ENCODE data around the gene UBR2. TPM values are rescaled to one million over a fixed set of nuclear protein-coding genes. Genes with fewer than 3 reads are reported as not detected.
"Not testable (repeated sequence)": the region's sequence is repeated elsewhere in the genome, so short reads cannot be mapped to it uniquely, and the experiment has no call there.

The UBR2 gene
- polyA plus RNA-seq, 1 donor from 2014 or later, result 11.6 TPM

DNA sequence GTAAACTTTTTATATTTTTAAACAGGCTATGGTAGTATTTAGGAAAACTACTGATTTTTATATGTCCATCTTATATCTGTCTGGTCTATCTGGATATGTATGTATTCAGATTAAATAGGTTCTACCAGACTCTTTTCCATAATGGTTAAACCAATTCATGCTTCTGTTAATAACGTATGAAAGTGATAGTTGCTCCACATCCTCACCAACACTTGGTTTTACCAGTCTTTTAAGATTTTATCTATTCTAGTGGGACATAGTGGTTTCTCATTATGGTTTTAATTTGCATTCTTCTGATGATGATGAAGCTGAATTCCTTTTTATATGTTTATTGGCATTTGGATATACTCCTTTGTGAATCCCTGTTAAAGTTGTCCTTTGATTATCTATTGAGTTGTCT is 56.1 kb downstream of the UBR2 start:
- Mint-ChIP-seq H3K36me3 (no peaks in the 10 kb centered on the region), H3K4me1 (no peaks in the 10 kb centered on the region), H3K27ac (no peak overlapping the region), H3K9me3 (no peaks in the 10 kb centered on the region), H3K4me3 (no peak overlapping the region), H3K27me3 (no peaks in the 10 kb centered on the region)

DNA sequence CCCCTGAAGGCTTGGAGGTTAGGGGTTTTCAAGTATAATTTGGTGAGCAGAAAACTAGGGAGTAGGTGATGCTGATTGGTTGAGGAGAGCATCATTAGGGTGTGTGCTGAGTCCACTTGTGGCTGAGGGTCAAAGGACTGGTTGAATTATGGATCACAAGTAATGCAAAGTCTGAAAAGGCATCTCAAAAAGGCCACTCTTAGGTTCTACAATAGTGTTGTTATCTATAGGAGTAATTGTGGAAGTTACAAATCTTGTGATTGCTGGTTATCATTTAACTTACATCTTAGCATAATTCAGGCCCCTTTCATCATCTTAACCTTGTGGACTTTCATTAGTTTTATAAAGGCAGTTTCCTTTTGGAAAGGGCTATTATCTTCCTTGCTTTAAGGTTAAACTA is 60.8 kb downstream of the UBR2 start:
- Mint-ChIP-seq H3K4me1 (peaks cover 0 to 5% (median 0%) of the 10 kb centered on the region in 3 donors), H3K36me3 (no peaks in the 10 kb centered on the region), H3K27me3 (no peaks in the 10 kb centered on the region), H3K27ac (no peak overlapping the region), H3K4me3 (no peak overlapping the region), H3K9me3 (no peaks in the 10 kb centered on the region)

DNA sequence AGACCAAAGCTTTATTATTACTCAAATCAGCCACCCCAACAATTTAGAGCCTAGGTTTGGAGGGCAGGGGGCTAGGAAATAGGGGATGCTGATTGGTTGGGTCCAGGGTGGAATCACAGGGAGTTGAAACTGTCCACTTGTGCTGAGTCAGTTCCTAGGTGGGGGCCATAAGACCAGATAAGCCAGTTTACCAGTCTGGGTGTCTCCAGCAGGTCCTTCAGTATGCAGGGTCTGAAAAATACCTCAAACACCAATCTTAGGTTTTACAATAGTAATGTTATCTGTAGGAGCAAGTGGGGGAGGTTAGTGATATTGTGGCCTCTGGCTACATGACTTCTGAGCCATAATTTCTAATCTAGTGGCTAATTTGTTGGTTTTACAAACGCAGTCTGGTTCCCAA is 63.2 kb downstream of the UBR2 start:
- Mint-ChIP-seq H3K27me3 (no peaks in the 10 kb centered on the region), H3K27ac (peak overlapping the region in 1 of 3 donors; percentile 46), H3K36me3 (no peaks in the 10 kb centered on the region), H3K4me1 (peaks cover 0 to 5% (median 2%) of the 10 kb centered on the region in 3 donors), H3K4me3 (no peak overlapping the region), H3K9me3 (no peaks in the 10 kb centered on the region)

DNA sequence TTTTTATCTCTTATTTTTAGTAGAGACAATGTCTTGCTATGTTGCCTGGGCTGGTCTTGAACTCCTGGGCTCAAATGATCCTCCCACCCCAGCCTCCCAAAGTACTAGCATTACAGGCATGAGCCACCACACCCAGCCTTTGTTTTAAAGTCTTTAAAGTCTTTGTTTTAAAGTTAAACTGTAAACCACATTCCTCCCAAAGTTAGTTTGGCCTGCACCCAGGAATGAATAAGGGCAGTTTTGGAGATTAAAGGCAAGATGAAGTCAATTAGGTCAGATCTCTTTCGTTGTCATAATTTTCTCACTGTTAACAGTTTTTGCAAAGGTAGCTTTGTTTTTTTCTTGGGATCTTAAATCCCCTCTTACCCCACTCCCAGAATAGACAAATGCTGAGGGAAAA is 63.8 kb downstream of the UBR2 start:
- Mint-ChIP-seq H3K27me3 (no peaks in the 10 kb centered on the region), H3K27ac (peak overlapping the region in 1 of 3 donors; percentile 46), H3K4me1 (peaks cover 0 to 5% (median 2%) of the 10 kb centered on the region in 3 donors), H3K9me3 (no peaks in the 10 kb centered on the region), H3K4me3 (no peak overlapping the region), H3K36me3 (no peaks in the 10 kb centered on the region)

DNA sequence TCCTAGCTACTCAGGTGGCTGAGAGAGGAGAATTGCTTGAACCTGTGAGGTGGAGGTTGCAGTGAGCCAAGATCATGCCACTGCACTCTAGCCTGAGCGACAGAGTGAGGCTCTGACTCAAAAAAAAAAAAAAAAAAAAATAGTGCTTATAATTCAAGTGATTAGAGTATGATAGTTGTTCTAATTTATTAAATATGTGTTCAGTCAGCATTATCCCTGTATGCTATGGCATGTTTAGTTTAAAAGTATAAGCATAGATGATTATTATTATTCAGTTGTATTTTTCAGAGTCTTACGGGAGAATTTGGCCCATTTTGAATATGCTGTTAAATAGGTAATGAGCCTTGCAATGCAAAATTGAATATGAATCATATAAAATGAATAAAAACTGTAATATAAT is 64.8 kb downstream of the UBR2 start:
- Mint-ChIP-seq H3K27me3 (no peaks in the 10 kb centered on the region), H3K4me1 (peaks cover 0 to 5% (median 2%) of the 10 kb centered on the region in 3 donors), H3K9me3 (no peaks in the 10 kb centered on the region), H3K27ac (no peak overlapping the region), H3K4me3 (no peak overlapping the region), H3K36me3 (no peaks in the 10 kb centered on the region)

DNA sequence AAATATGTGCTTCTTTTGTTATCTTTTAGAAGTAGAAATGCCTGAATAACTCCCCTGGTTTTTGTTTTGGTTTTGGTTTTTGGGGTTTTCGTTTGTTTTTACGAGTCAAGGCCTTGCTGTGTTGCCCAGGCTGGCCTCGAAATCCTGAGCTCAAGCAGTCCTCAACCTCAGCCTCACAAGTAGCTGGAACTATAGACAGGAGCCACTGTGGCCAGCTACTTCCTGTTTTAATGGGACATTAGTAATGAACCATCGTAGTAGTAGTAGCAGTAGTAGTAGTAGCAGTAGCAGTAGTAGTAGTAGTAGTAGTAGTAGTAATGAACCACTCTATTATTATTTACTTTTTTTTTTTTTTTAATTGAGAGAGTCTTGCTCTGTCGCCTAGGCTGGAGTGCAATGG is 66.0 kb downstream of the UBR2 start:
- Mint-ChIP-seq H3K9me3 (no peaks in the 10 kb centered on the region), H3K4me1 (peaks cover 0 to 5% (median 2%) of the 10 kb centered on the region in 3 donors), H3K27ac (no peak overlapping the region), H3K27me3 (no peaks in the 10 kb centered on the region), H3K36me3 (no peaks in the 10 kb centered on the region), H3K4me3 (peak overlapping the region in 1 of 4 donors; percentile 47)

DNA sequence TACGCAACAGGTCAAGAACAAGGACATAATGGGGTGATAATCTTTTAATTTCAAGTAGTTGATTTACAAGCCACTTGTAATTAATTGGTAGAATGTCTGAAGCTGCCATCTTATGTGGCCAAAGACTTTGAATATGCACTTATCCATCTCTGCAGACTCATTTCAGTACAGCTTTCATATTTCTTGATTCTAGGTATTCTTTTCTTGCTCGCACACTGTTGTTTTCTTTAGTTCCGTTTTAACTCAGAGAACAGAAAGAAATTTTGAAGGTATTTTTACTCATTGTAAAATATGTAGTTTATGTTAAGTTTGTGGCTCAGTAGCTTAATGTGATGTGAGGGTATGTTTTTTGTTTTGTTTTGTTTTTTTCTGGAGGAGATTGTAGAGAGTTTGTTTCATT is 73.9 kb downstream of the UBR2 start:
- H3K27ac Mint-ChIP-seq, result no peak overlapping the region
- no peak overlapping the region for H3K4me3 Mint-ChIP-seq
- peaks cover 0 to 2% (median 0%) of the 10 kb centered on the region in 3 donors for H3K4me1 Mint-ChIP-seq
- no peaks in the 10 kb centered on the region for H3K9me3 Mint-ChIP-seq
- peaks cover 7% of the 10 kb centered on the region for H3K36me3 Mint-ChIP-seq
- no peaks in the 10 kb centered on the region for H3K27me3 Mint-ChIP-seq

DNA sequence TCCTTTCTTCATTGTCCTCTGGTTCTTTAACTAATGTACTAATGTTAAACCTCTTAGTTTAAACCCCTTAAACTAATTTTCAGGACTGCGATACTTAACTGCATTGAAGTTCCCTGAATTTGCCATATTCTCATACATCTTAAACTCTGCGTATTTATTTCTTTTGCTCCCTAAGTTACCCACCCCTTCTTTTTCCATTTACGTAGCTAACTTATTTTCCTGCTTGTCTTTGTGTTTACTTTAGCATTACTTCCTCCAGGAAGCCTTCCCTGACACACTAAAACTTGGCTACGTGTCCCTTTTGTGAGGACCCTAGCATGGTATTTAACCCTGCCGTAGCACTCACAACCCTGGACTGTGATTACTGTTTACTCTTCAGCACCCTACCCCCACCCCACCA is 79.0 kb downstream of the UBR2 start:
- H3K9me3 Mint-ChIP-seq, result no peaks in the 10 kb centered on the region
- peaks cover 4% of the 10 kb centered on the region for H3K36me3 Mint-ChIP-seq
- H3K27me3 Mint-ChIP-seq, result no peaks in the 10 kb centered on the region
- peak overlapping the region in 1 of 3 donors; percentile 17 for H3K27ac Mint-ChIP-seq
- H3K4me1 Mint-ChIP-seq, result peaks cover 0 to under 1% (median 0%) of the 10 kb centered on the region in 3 donors
- H3K4me3 Mint-ChIP-seq, result no peak overlapping the region

DNA sequence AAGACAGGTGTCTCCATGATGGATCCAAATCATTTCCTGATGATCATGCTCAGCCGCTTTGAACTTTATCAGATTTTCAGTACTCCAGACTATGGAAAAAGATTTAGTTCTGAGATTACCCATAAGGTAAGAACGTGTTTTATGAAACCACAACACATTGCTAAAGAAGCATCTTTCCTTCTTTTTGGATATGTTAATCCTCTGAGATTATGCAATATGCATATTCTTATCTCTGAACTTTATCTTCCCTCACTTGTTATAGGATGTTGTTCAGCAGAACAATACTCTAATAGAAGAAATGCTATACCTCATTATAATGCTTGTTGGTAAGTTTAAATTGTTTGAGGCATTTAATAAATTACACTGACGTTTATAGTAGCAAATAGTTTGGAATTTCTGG is 80.4 kb downstream of the UBR2 start:
- H3K27ac Mint-ChIP-seq, result peak overlapping the region in 1 of 3 donors; percentile 16
- H3K36me3 Mint-ChIP-seq, result peaks cover 4% of the 10 kb centered on the region
- H3K27me3 Mint-ChIP-seq, result no peaks in the 10 kb centered on the region

DNA sequence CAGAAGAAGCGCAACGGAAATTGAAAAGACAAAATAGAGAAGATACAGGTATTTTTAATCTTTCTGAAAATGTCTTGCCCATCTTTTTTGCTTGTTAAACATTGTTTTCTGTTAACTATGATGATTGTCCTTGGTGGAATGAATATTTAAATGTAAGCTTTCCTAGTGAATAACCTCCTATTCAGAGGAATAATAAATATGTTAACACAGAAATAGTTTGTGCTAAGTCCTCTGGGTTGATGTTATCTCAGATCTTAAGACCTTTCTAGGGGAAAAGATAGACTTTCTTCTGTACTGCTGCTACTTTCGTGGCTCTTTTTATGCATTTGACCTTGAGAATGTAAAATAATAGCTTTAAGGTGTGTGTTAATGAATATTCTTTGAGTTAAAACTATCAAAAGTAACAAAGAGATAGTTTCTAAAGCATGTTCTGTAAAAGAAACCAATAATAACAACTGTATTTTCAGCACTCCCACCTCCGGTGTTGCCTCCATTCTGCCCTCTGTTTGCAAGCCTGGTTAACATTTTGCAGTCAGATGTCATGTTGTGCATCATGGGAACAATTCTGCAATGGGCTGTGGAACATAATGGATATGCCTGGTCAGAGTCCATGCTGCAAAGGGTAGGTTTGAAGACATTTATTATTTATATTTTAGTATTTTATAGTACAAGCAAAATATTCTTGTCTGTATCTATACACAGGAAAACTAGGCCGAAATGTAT is 88.4 kb downstream of the UBR2 start:
- Mint-ChIP-seq H3K27me3 (no peaks in the 10 kb centered on the region), H3K9me3 (no peaks in the 10 kb centered on the region), H3K27ac (peak overlapping the region in 1 of 3 donors; percentile 59), H3K4me3 (no peak overlapping the region), H3K4me1 (no peaks in the 10 kb centered on the region), H3K36me3 (peaks cover 3% of the 10 kb centered on the region)

More for the DNA sequence above, 80.4 kb downstream of the UBR2 start:
- no peak overlapping the region for H3K4me3 Mint-ChIP-seq
- H3K4me1 Mint-ChIP-seq, result no peaks in the 10 kb centered on the region
- H3K9me3 Mint-ChIP-seq, result no peaks in the 10 kb centered on the region

DNA sequence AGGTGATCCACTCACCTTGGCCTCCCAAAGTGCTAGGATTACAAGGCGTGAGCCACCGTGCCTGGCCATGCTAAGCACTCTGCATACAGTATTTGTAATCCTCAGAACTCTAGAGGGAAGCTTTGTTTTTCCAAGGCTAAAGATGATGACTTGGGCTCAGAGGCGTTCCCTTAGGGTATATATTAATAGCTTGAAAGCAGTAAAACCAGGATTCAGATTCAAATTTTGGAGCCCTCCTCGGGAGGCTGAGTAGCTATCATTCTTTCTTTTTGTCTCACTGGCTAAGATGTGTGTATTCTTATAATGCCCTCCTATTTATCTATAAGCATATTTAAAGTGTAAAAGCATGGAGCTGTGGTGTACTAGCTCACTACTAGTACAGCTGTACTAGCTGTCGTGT is 90.0 kb downstream of the UBR2 start:
- Mint-ChIP-seq H3K27ac (no peak overlapping the region), H3K36me3 (peaks cover 4% of the 10 kb centered on the region), H3K4me1 (no peaks in the 10 kb centered on the region), H3K4me3 (no peak overlapping the region), H3K9me3 (no peaks in the 10 kb centered on the region), H3K27me3 (no peaks in the 10 kb centered on the region)

DNA sequence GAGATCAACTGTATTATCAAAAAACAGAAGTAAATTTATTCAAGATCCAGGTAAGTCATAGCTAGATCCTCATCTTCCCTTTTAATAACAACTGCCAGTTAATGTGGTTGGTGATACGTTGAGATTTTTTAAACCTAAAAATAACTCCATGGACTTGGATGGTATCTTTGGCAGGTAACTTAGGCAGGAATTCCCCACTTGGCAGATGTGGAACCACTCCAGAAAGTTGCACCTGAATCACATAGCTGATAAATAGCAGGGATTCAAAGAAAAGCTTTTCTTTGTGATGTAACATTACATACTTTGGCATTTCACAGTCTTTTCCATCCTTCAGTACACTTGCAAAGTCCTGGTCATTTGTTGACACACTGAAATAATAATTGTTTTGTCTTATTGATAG is 96.0 kb downstream of the UBR2 start:
- H3K4me3 Mint-ChIP-seq, result no peak overlapping the region
- H3K27me3 Mint-ChIP-seq, result no peaks in the 10 kb centered on the region
- no peaks in the 10 kb centered on the region for H3K9me3 Mint-ChIP-seq
- H3K36me3 Mint-ChIP-seq, result peaks cover 4% of the 10 kb centered on the region
- peaks cover 0 to 2% (median 0%) of the 10 kb centered on the region in 3 donors for H3K4me1 Mint-ChIP-seq
- H3K27ac Mint-ChIP-seq, result no peak overlapping the region

DNA sequence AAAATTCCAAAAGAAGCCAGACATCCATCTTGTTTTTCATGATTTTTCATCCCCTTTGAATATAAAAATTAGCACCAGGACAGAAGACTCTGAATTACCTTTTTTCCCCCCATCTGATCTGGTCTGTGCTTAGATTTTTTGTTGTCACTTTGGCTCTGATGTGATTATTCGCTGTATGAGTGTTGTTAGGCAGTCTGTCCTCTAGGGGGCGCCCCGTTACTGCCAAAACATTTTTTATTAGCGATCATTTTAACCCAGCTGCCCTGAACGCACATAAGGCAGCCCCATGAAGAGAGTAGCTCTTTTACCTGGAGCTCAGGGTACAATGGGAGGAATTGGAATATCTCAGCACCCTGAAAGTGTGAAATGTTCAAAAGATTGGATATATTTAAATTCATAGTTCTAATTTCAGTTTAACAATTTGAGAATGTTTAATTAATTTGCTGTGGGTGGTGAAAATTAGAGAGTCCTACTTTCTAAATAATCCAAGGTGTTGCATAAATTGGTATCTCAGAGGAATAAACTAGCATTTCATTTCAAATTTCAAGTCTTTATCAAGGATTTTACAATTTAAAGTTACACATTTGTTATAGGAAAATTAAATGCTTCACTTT is 97.8 kb downstream of the UBR2 start:
- peak overlapping the region in 2 of 3 donors; percentile 8 to 26 for H3K27ac Mint-ChIP-seq

DNA sequence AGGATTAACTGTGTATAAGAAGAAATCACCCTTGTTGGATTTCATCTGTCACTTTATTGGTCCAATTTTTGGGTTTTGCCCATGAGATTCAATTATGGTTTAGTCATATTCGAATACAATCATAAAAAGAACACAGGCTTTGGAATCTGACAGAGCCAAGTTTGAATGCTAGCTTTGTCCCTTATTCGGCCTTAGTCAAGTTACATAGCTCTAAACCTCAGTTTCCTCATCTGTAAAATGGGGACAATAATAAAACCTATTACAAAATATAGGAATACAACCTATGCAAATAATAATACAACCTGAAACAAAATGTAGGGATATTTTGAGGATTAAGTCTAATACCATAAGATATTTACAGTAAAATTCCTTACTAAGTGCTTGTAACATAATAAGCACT is 100.9 kb downstream of the UBR2 start:
- H3K9me3 Mint-ChIP-seq, result no peaks in the 10 kb centered on the region
- no peak overlapping the region for H3K27ac Mint-ChIP-seq
- H3K27me3 Mint-ChIP-seq, result no peaks in the 10 kb centered on the region
- peaks cover 0 to 2% (median 0%) of the 10 kb centered on the region in 3 donors for H3K4me1 Mint-ChIP-seq
- peaks cover 2% of the 10 kb centered on the region for H3K36me3 Mint-ChIP-seq
- H3K4me3 Mint-ChIP-seq, result no peak overlapping the region

More for the DNA sequence above, 97.8 kb downstream of the UBR2 start:
- H3K4me3 Mint-ChIP-seq, result no peak overlapping the region
- H3K4me1 Mint-ChIP-seq, result peaks cover 0 to 2% (median 0%) of the 10 kb centered on the region in 3 donors
- no peaks in the 10 kb centered on the region for H3K9me3 Mint-ChIP-seq
- H3K36me3 Mint-ChIP-seq, result peaks cover 3% of the 10 kb centered on the region
- no peaks in the 10 kb centered on the region for H3K27me3 Mint-ChIP-seq

DNA sequence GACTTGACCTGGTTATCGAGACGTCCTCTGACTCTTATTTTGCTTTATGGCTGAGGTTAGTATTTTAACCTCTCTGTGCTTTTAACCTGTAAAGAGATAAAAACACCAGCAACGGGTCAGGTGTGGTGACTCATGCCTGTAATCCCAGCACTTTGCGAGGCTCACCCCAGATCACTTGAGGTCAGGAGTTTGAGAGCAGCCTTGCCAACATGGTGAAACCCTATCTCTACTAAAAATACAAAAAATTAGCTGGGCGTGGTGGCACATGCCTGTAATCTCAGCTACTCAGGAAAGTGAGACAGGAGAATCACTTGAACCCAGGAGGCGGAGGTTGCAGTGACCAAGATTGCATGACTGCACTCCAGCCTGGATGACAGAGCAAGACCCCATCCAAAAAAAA is 110.5 kb downstream of the UBR2 start:
- not testable (repeated sequence) for H3K27ac Mint-ChIP-seq, H3K36me3 Mint-ChIP-seq

DNA sequence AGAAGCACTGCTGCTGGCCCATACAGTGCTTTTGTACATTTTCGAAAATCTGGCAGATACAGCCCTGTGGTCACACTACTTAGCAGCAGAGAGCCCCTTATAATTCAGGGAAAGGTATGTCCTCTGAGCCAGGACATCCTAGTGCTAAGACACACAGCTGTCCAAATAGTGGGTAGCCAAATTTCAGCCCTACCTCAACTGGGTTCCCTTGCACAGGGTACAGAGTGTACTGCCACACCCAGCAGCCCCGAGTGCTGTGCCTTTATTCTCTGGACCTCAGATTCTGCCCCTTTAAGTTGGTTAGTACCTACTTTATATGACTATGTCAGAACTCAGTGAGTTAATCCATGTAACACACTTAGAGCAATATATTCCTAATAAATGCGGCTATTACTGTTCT is 111.0 kb downstream of the UBR2 start:
- no peak overlapping the region for H3K4me3 Mint-ChIP-seq
- H3K27ac Mint-ChIP-seq, result no peak overlapping the region
- no peaks in the 10 kb centered on the region for H3K9me3 Mint-ChIP-seq
- H3K36me3 Mint-ChIP-seq, result peaks cover 2% of the 10 kb centered on the region
- H3K4me1 Mint-ChIP-seq, result no peaks in the 10 kb centered on the region
- no peaks in the 10 kb centered on the region for H3K27me3 Mint-ChIP-seq

More for the DNA sequence above, 110.5 kb downstream of the UBR2 start:
- not testable (repeated sequence) for H3K4me1 Mint-ChIP-seq, H3K4me3 Mint-ChIP-seq, H3K9me3 Mint-ChIP-seq, H3K27me3 Mint-ChIP-seq

Data from IgD-negative memory B cell (primary cell).